Panc1 (cell line): Measurements from ENCODE around the gene GPD1. TPM values are rescaled to one million over a fixed set of nuclear protein-coding genes. Genes with fewer than 3 reads are reported as not detected.

Experiments used
- ATAC-seq: fragments of 200-7000 bp; cut with Tn5 transposase; 2 replicates; pipeline ENCODE4 v1.9.1; 2020; ENCODE audit warnings: mild to moderate bottlenecking, moderate library complexity
- BruUV-seq: library from RNA; stranded (reverse); fragments of 400-500 nt; replicated peaks from 2 replicates; lab custom pipeline; 2021; lab: Mats Ljungman, UMichigan
- CTCF ChIA-PET: fragments of 300-600 bp; sonication (Branson Sonifier 250); formaldehyde crosslinking; loops from one replicate; lab custom pipeline; 2022; ENCODE audit warnings: antibody characterized with exemption; lab: Charles Lee
- POLR2A ChIA-PET: fragments of 300-600 bp; sonication (Branson Sonifier 250); formaldehyde crosslinking; loops from one replicate; lab custom pipeline; 2022; ENCODE audit warnings: antibody characterized with exemption; lab: Charles Lee
- DNase-seq: peaks from one replicate; pipeline ENCODE4 v3.0.0-alpha.2; 2010; ENCODE audit warnings: low read depth, low spot score
- H3K27ac ChIP-seq: 2 replicates; pipeline ENCODE4 v1.5.1; 2011; ENCODE audit warnings: mild to moderate bottlenecking, low read length, inconsistent platforms
- H3K27me3 ChIP-seq: fragments of 200-500 bp; sonication (Bioruptor generic); 2 replicates; pipeline ENCODE4 v1.6.0; 2014; ENCODE audit warnings: low read length, inconsistent platforms; ENCODE audit not compliant: control insufficient read depth, insufficient read depth
- H3K36me3 ChIP-seq: fragments of 200-500 bp; sonication (Bioruptor generic); 2 replicates; pipeline ENCODE4 v1.5.1; 2014; ENCODE audit warnings: inconsistent platforms, mild to moderate bottlenecking, low read length, moderate library complexity; ENCODE audit not compliant: control insufficient read depth, insufficient read depth
- H3K4me1 ChIP-seq: 2 replicates; pipeline ENCODE4 v1.5.1; 2011; ENCODE audit warnings: inconsistent platforms, mild to moderate bottlenecking, low read length, moderate library complexity; ENCODE audit not compliant: control insufficient read depth, insufficient read depth
- H3K4me3 ChIP-seq, 2 experiments: 2 replicates each; pipeline ENCODE4 v1.5.1; 2011 to 2012; ENCODE audit warnings: low read depth in 2 of 2, low read length in 2 of 2, mild to moderate bottlenecking in 2 of 2, inconsistent platforms in 1 of 2, moderate library complexity in 1 of 2
- H3K9me3 ChIP-seq: fragments of 200-500 bp; sonication (Bioruptor generic); 2 replicates; pipeline ENCODE4 v1.5.1; 2014; ENCODE audit warnings: low read depth, mild to moderate bottlenecking, inconsistent platforms, low read length, moderate library complexity; ENCODE audit not compliant: control insufficient read depth, insufficient read depth
- POLR2AphosphoS5 ChIP-seq: IDR thresholded peaks from 2 replicates; pipeline ENCODE4 v1.6.1; 2012; ENCODE audit warnings: mild to moderate bottlenecking, low read depth, low read length, moderate library complexity
- SIN3A ChIP-seq: IDR thresholded peaks from 2 replicates; pipeline ENCODE4 v1.6.1; 2012; ENCODE audit warnings: low read depth, mild to moderate bottlenecking, low read length, moderate library complexity, borderline replicate concordance; ENCODE audit not compliant: insufficient read depth
- TCF7L2 ChIP-seq: IDR thresholded peaks from 2 replicates; pipeline ENCODE4 v1.6.1; 2011; ENCODE audit warnings: mild to moderate bottlenecking, low read depth, low read length, inconsistent platforms
- in situ Hi-C: cut with HindIII; loops from 2 replicates; pipeline ENCODE4 v1.10.0; 2016; ENCODE audit warnings: low sequenced_read_pairs, low pct_unique_long_range_greater_than_20kb
- intact Hi-C: fragments of 100-400 bp; cut with micrococcal nuclease; formaldehyde crosslinking; loops from one replicate; pipeline ENCODE4 v1.10.0; 2022; ENCODE audit not compliant: unreplicated experiment
- total RNA-seq: library from RNA; stranded (reverse); gene quantifications from one replicate; pipeline ENCODE4 v1.2.1, GENCODE V29; 2021; ENCODE audit not compliant: unreplicated experiment
- TF ChIP-seq, protein P1 (sequence below): fragments of 450-650 bp; IDR thresholded peaks from 2 replicates; pipeline ENCODE4 v1.5.1; 2017; ENCODE audit warnings: mild to moderate bottlenecking
- TF ChIP-seq, protein P2 (sequence below), 2 experiments: IDR thresholded peaks; 2 replicates each; pipeline ENCODE4 v1.6.1; 2011 to 2012; ENCODE audit warnings: low read depth in 2 of 2, control low read depth in 1 of 2, low read length in 1 of 2, mild to moderate bottlenecking in 1 of 2, moderate library complexity in 1 of 2; ENCODE audit not compliant: insufficient read depth in 1 of 2

GPD1 gene
- total RNA-seq, 1 experiment from 2014 or later, result 0.28 TPM

- no peaks in the 10 kb centered on the region for H3K27me3 ChIP-seq
- ATAC-seq (no peak), DNase-seq (no peak)
- peaks cover 18% of the 10 kb centered on the region for H3K36me3 ChIP-seq
- no peaks in the 10 kb centered on the region for H3K9me3 ChIP-seq
- ChIA-PET POLR2A (interaction anchor here (0.7 kb wide), 1 partner anchor 12 kb away, joined by 3 read pairs; no protein-coding TSS in a partner anchor), CTCF (interaction anchor here (0.6 kb wide), 2 partner anchors 123 to 479 kb away, joined by 7 read pairs; no protein-coding TSS in a partner anchor)
- no peak overlapping the region for H3K27ac ChIP-seq
- in situ Hi-C loops, result no loop called here
- peaks cover 6% of the 10 kb centered on the region; the same call in 1 of the 2 replicates for H3K4me1 ChIP-seq
- intact Hi-C loops, result loop anchor here (10.0 kb wide), 1 partner anchor 225 kb away; no protein-coding TSS in a partner anchor
- H3K4me3 ChIP-seq, result no peak overlapping the region
- no TSS peak for BruUV-seq
- TF ChIP-seq, protein P1, sequence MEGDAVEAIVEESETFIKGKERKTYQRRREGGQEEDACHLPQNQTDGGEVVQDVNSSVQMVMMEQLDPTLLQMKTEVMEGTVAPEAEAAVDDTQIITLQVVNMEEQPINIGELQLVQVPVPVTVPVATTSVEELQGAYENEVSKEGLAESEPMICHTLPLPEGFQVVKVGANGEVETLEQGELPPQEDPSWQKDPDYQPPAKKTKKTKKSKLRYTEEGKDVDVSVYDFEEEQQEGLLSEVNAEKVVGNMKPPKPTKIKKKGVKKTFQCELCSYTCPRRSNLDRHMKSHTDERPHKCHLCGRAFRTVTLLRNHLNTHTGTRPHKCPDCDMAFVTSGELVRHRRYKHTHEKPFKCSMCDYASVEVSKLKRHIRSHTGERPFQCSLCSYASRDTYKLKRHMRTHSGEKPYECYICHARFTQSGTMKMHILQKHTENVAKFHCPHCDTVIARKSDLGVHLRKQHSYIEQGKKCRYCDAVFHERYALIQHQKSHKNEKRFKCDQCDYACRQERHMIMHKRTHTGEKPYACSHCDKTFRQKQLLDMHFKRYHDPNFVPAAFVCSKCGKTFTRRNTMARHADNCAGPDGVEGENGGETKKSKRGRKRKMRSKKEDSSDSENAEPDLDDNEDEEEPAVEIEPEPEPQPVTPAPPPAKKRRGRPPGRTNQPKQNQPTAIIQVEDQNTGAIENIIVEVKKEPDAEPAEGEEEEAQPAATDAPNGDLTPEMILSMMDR, result no peak
- no peak for TF ChIP-seq TCF7L2
- TF ChIP-seq POLR2AphosphoS5, result no peak
- no peak for TF ChIP-seq SIN3A
- TF ChIP-seq, protein P2, sequence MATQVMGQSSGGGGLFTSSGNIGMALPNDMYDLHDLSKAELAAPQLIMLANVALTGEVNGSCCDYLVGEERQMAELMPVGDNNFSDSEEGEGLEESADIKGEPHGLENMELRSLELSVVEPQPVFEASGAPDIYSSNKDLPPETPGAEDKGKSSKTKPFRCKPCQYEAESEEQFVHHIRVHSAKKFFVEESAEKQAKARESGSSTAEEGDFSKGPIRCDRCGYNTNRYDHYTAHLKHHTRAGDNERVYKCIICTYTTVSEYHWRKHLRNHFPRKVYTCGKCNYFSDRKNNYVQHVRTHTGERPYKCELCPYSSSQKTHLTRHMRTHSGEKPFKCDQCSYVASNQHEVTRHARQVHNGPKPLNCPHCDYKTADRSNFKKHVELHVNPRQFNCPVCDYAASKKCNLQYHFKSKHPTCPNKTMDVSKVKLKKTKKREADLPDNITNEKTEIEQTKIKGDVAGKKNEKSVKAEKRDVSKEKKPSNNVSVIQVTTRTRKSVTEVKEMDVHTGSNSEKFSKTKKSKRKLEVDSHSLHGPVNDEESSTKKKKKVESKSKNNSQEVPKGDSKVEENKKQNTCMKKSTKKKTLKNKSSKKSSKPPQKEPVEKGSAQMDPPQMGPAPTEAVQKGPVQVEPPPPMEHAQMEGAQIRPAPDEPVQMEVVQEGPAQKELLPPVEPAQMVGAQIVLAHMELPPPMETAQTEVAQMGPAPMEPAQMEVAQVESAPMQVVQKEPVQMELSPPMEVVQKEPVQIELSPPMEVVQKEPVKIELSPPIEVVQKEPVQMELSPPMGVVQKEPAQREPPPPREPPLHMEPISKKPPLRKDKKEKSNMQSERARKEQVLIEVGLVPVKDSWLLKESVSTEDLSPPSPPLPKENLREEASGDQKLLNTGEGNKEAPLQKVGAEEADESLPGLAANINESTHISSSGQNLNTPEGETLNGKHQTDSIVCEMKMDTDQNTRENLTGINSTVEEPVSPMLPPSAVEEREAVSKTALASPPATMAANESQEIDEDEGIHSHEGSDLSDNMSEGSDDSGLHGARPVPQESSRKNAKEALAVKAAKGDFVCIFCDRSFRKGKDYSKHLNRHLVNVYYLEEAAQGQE (IDR thresholded peaks at IDR 0.05; ENCODE audit: insufficient read depth in 1 of 2, low read depth in 2 of 2, low read length in 1 of 2), result no peak
These were observed 14.1 kb upstream of the GPD1 start for GRCh38 chr12:50089730-50090129.

DNA sequence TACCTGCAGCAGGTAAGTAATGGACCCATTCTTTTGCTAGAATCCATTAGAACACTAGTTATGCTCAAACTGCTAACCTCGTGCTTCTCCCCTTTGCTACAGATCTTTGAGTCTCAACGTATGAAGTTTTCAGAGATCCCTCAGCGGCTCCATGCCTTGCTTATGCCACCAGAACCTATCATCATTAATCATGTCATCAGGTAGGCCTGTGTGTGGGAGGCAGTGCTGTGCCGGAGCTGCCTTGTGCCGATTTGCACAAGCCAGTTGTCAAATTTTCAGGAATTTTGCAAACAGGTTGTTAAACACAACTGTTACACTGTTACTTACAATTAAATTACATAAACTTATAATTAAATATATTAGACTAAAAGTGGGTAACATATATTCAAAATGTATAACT, 13.4 kb upstream of the GPD1 start:
- H3K27me3 ChIP-seq, result no peaks in the 10 kb centered on the region
- TF ChIP-seq, protein P1, result no peak
- intact Hi-C loops (no loop called here), in situ Hi-C loops (no loop called here)
- DNase-seq (no peak), ATAC-seq (no peak)
- H3K9me3 ChIP-seq, result no peaks in the 10 kb centered on the region
- no TSS peak for BruUV-seq
- H3K27ac ChIP-seq, result no peak overlapping the region
- ChIA-PET CTCF (interaction anchor here (0.6 kb wide), 3 partner anchors 124 to 478 kb away, joined by 5 to 7 read pairs (median 7); no protein-coding TSS in a partner anchor), POLR2A (no interaction called here)
- peaks cover 6% of the 10 kb centered on the region; the same call in 1 of the 2 replicates for H3K4me1 ChIP-seq
- H3K36me3 ChIP-seq, result peaks cover 18% of the 10 kb centered on the region
- H3K4me3 ChIP-seq, result no peak overlapping the region
